Gastroesophageal sphincter (tissue), 4 donors: ENCODE data around the gene AGTR1. TPM values are rescaled to one million over a fixed set of nuclear protein-coding genes. Genes with fewer than 3 reads are reported as not detected.

Experiments
- ATAC-seq: fragments of 150-250 bp; one replicate; pipeline ENCODE4 v1.9.1; 2016; ENCODE audit warnings: mild to moderate bottlenecking, moderate library complexity
- H3K27ac ChIP-seq, 4 donors: fragments of 200-600 bp; sonication (generic) in 3 of 4; 1 replicate in 3 of 4; 2 replicates in 1 of 4; pipeline ENCODE4 v1.5.1; 2016 to 2019
- H3K27me3 ChIP-seq: fragments of 200-600 bp; sonication (generic); one replicate; pipeline ENCODE4 v1.5.1; 2019
- H3K36me3 ChIP-seq, 2 donors: fragments of 200-600 bp; sonication (generic); one replicate each; pipeline ENCODE4 v1.5.1; 2019; ENCODE audit warnings: control low read depth in 1 of 2
- H3K4me1 ChIP-seq, 3 donors: fragments of 200-600 bp; sonication (generic); 1 replicate in 2 of 3; 2 replicates in 1 of 3; pipeline ENCODE4 v1.5.1; 2016 to 2019; ENCODE audit warnings: control low read depth in 2 of 3
- H3K4me3 ChIP-seq, 2 donors: fragments of 200-600 bp; sonication (generic); one replicate each; pipeline ENCODE4 v1.5.1; 2019; ENCODE audit warnings: mild to moderate bottlenecking in 1 of 2, moderate library complexity in 1 of 2
- H3K9me3 ChIP-seq, 3 donors: fragments of 200-600 bp; sonication (generic); one replicate each; pipeline ENCODE4 v1.5.1; 2017 to 2019; ENCODE audit warnings: control low read depth in 2 of 3
- CTCF ChIP-seq, 4 experiments: fragments of 200-600 bp in 2 of 4; fragments of 450-650 bp in 2 of 4; sonication (generic) in 1 of 4; IDR thresholded peaks; one replicate each; pipeline ENCODE4 v1.5.1; 2017 to 2019; ENCODE audit warnings: antibody characterized with exemption in 4 of 4, mild to moderate bottlenecking in 2 of 4, moderate library complexity in 2 of 4
- EP300 ChIP-seq: sonication (generic); formaldehyde crosslinking; IDR thresholded peaks from one replicate; pipeline ENCODE4 v1.6.1; 2017; ENCODE audit warnings: antibody characterized with exemption, mild to moderate bottlenecking
- POLR2A ChIP-seq, 2 donors: fragments of 450-650 bp; IDR thresholded peaks; one replicate each; pipeline ENCODE4 v1.6.1; 2017; ENCODE audit warnings: antibody characterized with exemption in 2 of 2, mild to moderate bottlenecking in 2 of 2, moderate library complexity in 1 of 2
- POLR2AphosphoS5 ChIP-seq: sonication (generic); formaldehyde crosslinking; IDR thresholded peaks from one replicate; pipeline ENCODE4 v1.6.1; 2017; ENCODE audit warnings: antibody characterized with exemption
- WGBS, 2 donors: methylation state at CpG; one replicate each; pipeline ENCODE4 v1.1.5; 2018; ENCODE audit warnings: low coverage in 1 of 2; 5-methylcytosine and 5-hydroxymethylcytosine counted together
- total RNA-seq, 4 donors: library from RNA; depleted of rRNA; stranded (reverse); fragments of >200 nt; gene quantifications; one replicate each; pipeline ENCODE4 v1.1.0, GENCODE V29; 2016

AGTR1 gene
- total RNA-seq, 4 donors from 2014 or later = 13.4 to 32.4 (median 22.0) TPM

DNA sequence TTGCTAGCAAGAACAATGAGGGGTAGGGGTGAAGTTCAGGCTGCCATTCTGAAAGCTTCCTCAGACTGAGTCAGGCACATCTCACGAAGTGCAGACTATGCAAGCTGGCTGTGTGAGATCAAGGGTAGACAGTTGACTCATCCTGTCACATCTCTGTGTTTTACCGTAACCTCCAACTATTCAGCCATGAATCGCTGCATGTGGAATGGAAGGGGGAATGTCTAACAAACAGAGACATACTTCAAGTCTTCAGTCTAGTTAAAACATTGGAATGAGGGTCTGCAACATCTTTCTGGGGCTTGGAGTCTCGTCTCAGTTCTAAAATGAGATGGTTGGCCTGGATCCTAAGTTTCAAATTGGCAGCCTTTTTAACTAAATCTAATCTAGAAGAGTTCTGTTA lies 25.9 kb downstream of the AGTR1 start:
- no peak overlapping the region for H3K27ac ChIP-seq
- 36 to 86% methylated on average over 3 to 4 of the region's 4 CpGs for WGBS, 2 donors
- no peaks in the 10 kb centered on the region for H3K36me3 ChIP-seq
- ATAC-seq = no peak
- H3K9me3 ChIP-seq = no peaks in the 10 kb centered on the region
- H3K4me3 ChIP-seq = no peak overlapping the region
- peaks cover 0 to 16% (median 3%) of the 10 kb centered on the region in 3 donors for H3K4me1 ChIP-seq
- TF ChIP-seq POLR2AphosphoS5 (peak; percentile 10), POLR2A (IDR thresholded peaks at IDR 0.05) (no peak)
- H3K27me3 ChIP-seq = no peaks in the 10 kb centered on the region

GRCh38 chr3:148727231-148727630 lies 29.5 kb downstream of the AGTR1 start:
- H3K27ac ChIP-seq = no peak overlapping the region
- 61 to 77% methylated on average over 5 of the region's 5 CpGs for WGBS, 2 donors

DNA sequence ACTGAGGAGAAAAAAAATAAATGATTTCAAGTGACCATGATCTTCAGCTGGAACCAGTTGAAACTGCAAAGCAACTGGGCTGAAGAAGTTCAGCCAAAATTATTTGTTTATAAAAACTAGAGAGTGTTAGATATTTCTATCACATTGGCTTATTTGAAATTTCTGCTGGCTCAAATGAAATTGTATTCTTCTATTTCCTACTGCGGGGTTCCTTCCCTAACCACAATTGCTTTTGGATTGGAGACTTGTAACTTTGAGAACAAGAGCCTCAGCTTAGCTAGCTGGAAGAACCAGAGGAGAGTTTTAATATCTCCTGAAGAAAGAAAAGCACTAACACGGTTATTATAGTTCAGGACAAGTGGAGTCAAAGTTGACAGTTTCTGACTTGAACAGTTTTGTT lies 31.1 kb downstream of the AGTR1 start:
- ATAC-seq = no peak
- TF ChIP-seq POLR2AphosphoS5 (no peak), EP300 (no peak), CTCF (IDR thresholded peaks at IDR 0.05) (no peak), POLR2A (IDR thresholded peaks at IDR 0.05) (no peak)
- no peaks in the 10 kb centered on the region for H3K9me3 ChIP-seq
- H3K27me3 ChIP-seq = no peaks in the 10 kb centered on the region
- peaks cover 0 to 16% (median 3%) of the 10 kb centered on the region in 3 donors for H3K4me1 ChIP-seq
- H3K36me3 ChIP-seq = no peaks in the 10 kb centered on the region
- 22 to 71% methylated on average over 2 of the region's 2 CpGs for WGBS, 2 donors
- H3K27ac ChIP-seq = no peak overlapping the region
- no peak overlapping the region for H3K4me3 ChIP-seq

More at GRCh38 chr3:148727231-148727630, 29.5 kb downstream of the AGTR1 start:
- Histone ChIP-seq H3K27me3 (no peaks in the 10 kb centered on the region), H3K4me1 (peaks cover 0 to 16% (median 3%) of the 10 kb centered on the region in 3 donors), H3K9me3 (no peaks in the 10 kb centered on the region), H3K36me3 (no peaks in the 10 kb centered on the region), H3K4me3 (no peak overlapping the region)
- ATAC-seq = no peak
- TF ChIP-seq CTCF (IDR thresholded peaks at IDR 0.05) = peak in 1 of 4 experiments; percentile 28
- no peak for TF ChIP-seq POLR2AphosphoS5
- no peak for TF ChIP-seq POLR2A (IDR thresholded peaks at IDR 0.05)
- no peak for TF ChIP-seq EP300

GRCh38 chr3:148729476-148730055 lies 31.9 kb downstream of the AGTR1 start:
- Histone ChIP-seq H3K27me3 (no peaks in the 10 kb centered on the region), H3K4me1 (peaks cover 0 to 16% (median 3%) of the 10 kb centered on the region in 3 donors), H3K4me3 (no peak overlapping the region), H3K27ac (no peak overlapping the region), H3K36me3 (no peaks in the 10 kb centered on the region), H3K9me3 (no peaks in the 10 kb centered on the region)
- peak; percentile 67 for ATAC-seq
- 21 to 53% methylated on average over 5 of the region's 5 CpGs for WGBS, 2 donors
- TF ChIP-seq EP300 (no peak), POLR2A (IDR thresholded peaks at IDR 0.05) (no peak), POLR2AphosphoS5 (no peak), CTCF (IDR thresholded peaks at IDR 0.05) (no peak)

GRCh38 chr3:148730676-148731075 lies 33.0 kb downstream of the AGTR1 start:
- Histone ChIP-seq H3K4me3 (no peak overlapping the region), H3K4me1 (peaks cover 0 to 16% (median 3%) of the 10 kb centered on the region in 3 donors), H3K36me3 (no peaks in the 10 kb centered on the region), H3K27me3 (no peaks in the 10 kb centered on the region), H3K27ac (no peak overlapping the region), H3K9me3 (no peaks in the 10 kb centered on the region)
- 92 to 100% methylated on average over 2 to 3 of the region's 3 CpGs for WGBS, 2 donors
- TF ChIP-seq POLR2A (IDR thresholded peaks at IDR 0.05) (no peak), EP300 (no peak), CTCF (IDR thresholded peaks at IDR 0.05) (no peak), POLR2AphosphoS5 (no peak)
- no peak for ATAC-seq
